HG03039 (cell line): ENCODE measurements around the gene CHST2.

ENCODE experiments used
- ATAC-seq: cut with Tn5 transposase; IDR thresholded peaks from one replicate; pipeline ENCODE4 v1.9.1; 2021; ENCODE audit warnings: mild to moderate bottlenecking, moderate library complexity; ENCODE audit not compliant: unreplicated experiment

CHST2 gene

GRCh38 chr3:143165211-143165610, 45.6 kb downstream of the CHST2 start:
- no peak for ATAC-seq

- ATAC-seq: peak; percentile 64
These were observed 46.2 kb downstream of the CHST2 start for GRCh38 chr3:143165612-143166285.

- ATAC-seq: no peak
These were observed 46.8 kb downstream of the CHST2 start for GRCh38 chr3:143166376-143166775.

- ATAC-seq: no peak
These were observed 48.6 kb downstream of the CHST2 start for GRCh38 chr3:143167969-143168854.

GRCh38 chr3:143168855-143169192, 49.3 kb downstream of the CHST2 start:
- no peak for ATAC-seq

GRCh38 chr3:143170074-143170473, 50.5 kb downstream of the CHST2 start:
- ATAC-seq: no peak

GRCh38 chr3:143170676-143171075, 51.1 kb downstream of the CHST2 start:
- no peak for ATAC-seq

- no peak for ATAC-seq
These were observed 51.8 kb downstream of the CHST2 start for GRCh38 chr3:143171141-143171980.

- no peak for ATAC-seq
These were observed 52.7 kb downstream of the CHST2 start for GRCh38 chr3:143172062-143172794.

GRCh38 chr3:143172795-143173145, 53.2 kb downstream of the CHST2 start:
- no peak for ATAC-seq

GRCh38 chr3:143173242-143173641, 53.7 kb downstream of the CHST2 start:
- no peak for ATAC-seq
